HEK293T (cell line): ENCODE results near the gene SART3.

Source experiments
- ARNT ChIP-seq: fragments of 450-650 bp; IDR thresholded peaks from 2 replicates; pipeline ENCODE4 v1.6.1; 2017; ENCODE audit warnings: mild to moderate bottlenecking
- CTBP1 ChIP-seq: fragments of 450-650 bp; IDR thresholded peaks from 2 replicates; pipeline ENCODE4 v1.6.1; 2016; ENCODE audit warnings: borderline replicate concordance
- FOXA1 ChIP-seq: fragments of 450-650 bp; IDR thresholded peaks from 2 replicates; pipeline ENCODE4 v1.6.1; 2016; ENCODE audit warnings: mild to moderate bottlenecking
- FOXK2 ChIP-seq: fragments of 450-650 bp; IDR thresholded peaks from 2 replicates; pipeline ENCODE4 v1.6.1; 2016; ENCODE audit warnings: mild to moderate bottlenecking
- FOXM1 ChIP-seq: fragments of 450-650 bp; IDR thresholded peaks from 2 replicates; pipeline ENCODE4 v1.6.1; 2017; ENCODE audit warnings: mild to moderate bottlenecking, borderline replicate concordance
- L3MBTL2 ChIP-seq: fragments of 450-650 bp; conservative IDR thresholded peaks from 2 replicates; pipeline ENCODE4 v1.6.1; 2016; ENCODE audit warnings: mild to moderate bottlenecking
- LEF1 ChIP-seq: fragments of 450-650 bp; IDR thresholded peaks from 2 replicates; pipeline ENCODE4 v1.6.1; 2017; ENCODE audit warnings: mild to moderate bottlenecking, borderline replicate concordance
- SP1 ChIP-seq: fragments of 450-650 bp; IDR thresholded peaks from 2 replicates; pipeline ENCODE4 v1.6.1; 2017
- SUZ12 ChIP-seq: fragments of 450-650 bp; IDR thresholded peaks from 2 replicates; pipeline ENCODE4 v1.6.1; 2016; ENCODE audit warnings: mild to moderate bottlenecking

- TF ChIP-seq ARNT (no peak), LEF1 (no peak), FOXK2 (no peak), L3MBTL2 (no peak), CTBP1 (no peak), FOXM1 (no peak), SP1 (no peak), SUZ12 (no peak), FOXA1 (no peak)
Observed at GRCh38 chr12:108498136-108498535, 62.8 kb downstream of the SART3 start.
